Heart right ventricle (tissue), 16 donors: ENCODE measurements around the gene CPLX3. TPM values are rescaled to one million over a fixed set of nuclear protein-coding genes. Genes with fewer than 3 reads are reported as not detected.

ENCODE experiments used
- ATAC-seq, 8 donors: fragments of 200-7000 bp; cut with Tn5 transposase; one replicate each; pipeline ENCODE4 v1.9.1; 2020; ENCODE audit warnings: mild to moderate bottlenecking in 8 of 8, moderate library complexity in 8 of 8, moderate number of reproducible peaks in 1 of 8
- DNase-seq, 2 donors: peaks; one replicate each; pipeline ENCODE4 v3.0.0-alpha.2; 2020
- H3K27ac ChIP-seq, 10 donors: fragments of 200-600 bp; sonication (generic) in 2 of 10; one replicate each; pipeline versions ENCODE4 v1.5.0 to v1.8.0; 2020 to 2022; ENCODE audit warnings: mild to moderate bottlenecking in 3 of 10
- H3K27me3 ChIP-seq, 7 donors: fragments of 200-600 bp; one replicate each; pipeline ENCODE4 v1.8.0; 2021 to 2022; ENCODE audit warnings: mild to moderate bottlenecking in 2 of 7
- H3K36me3 ChIP-seq, 9 donors: fragments of 200-600 bp; sonication (generic) in 1 of 9; one replicate each; pipeline versions ENCODE4 v1.5.0 to v1.8.0; 2020 to 2022; ENCODE audit warnings: mild to moderate bottlenecking in 2 of 9
- H3K4me1 ChIP-seq, 9 donors: fragments of 200-600 bp; sonication (generic) in 1 of 9; one replicate each; pipeline versions ENCODE4 v1.5.0 to v1.8.0; 2020 to 2022; ENCODE audit warnings: mild to moderate bottlenecking in 4 of 9
- H3K4me3 ChIP-seq, 10 donors: fragments of 200-600 bp; sonication (generic) in 2 of 10; one replicate each; pipeline versions ENCODE4 v1.5.0 to v1.8.0; 2020 to 2022; ENCODE audit warnings: mild to moderate bottlenecking in 7 of 10, moderate library complexity in 2 of 10
- H3K9me3 ChIP-seq, 11 donors: fragments of 200-600 bp in 10 of 11; sonication (generic) in 2 of 11; one replicate each; pipeline versions ENCODE4 v1.5.0 to v1.8.0; 2013 to 2022; ENCODE audit warnings: mild to moderate bottlenecking in 2 of 11, control low read depth in 1 of 11, moderate library complexity in 1 of 11
- WGBS, 2 donors: extraction: QIAGEN DNeasy Blood & Tissue Kit; methylation state at CpG; one replicate each; pipeline ENCODE4 v1.1.7; 2013; ENCODE audit warnings: inconsistent platforms in 1 of 2; 5-methylcytosine and 5-hydroxymethylcytosine counted together
- intact Hi-C, 10 donors: fragments of 100-400 bp; cut with DNase I; formaldehyde crosslinking; loops; one replicate each; pipeline versions ENCODE4 v1.11.1 to v1.14.2; 2022
- long read RNA-seq, 3 donors: library from polyadenylated mRNA; unstranded; transcript quantifications; one replicate each; pipeline ENCODE4 v2.0.0, GENCODE V29; 2020 to 2021
- polyA plus RNA-seq, 2 donors: library from polyadenylated mRNA; stranded (reverse); fragments of 200-250 nt; gene quantifications; one replicate each; pipeline ENCODE4 v1.2.3, GENCODE V29; 2013
- total RNA-seq, 10 donors: library from RNA; stranded (reverse); fragmentation: NEBNext Ultra II Directional in 3 of 10; extraction: Animal tissue kit (Norgen Biotek cat#: 25700) in 3 of 10; gene quantifications; one replicate each; pipeline versions ENCODE4 v1.2.1 to v1.2.4, GENCODE V29; 2021 to 2023
- TF ChIP-seq, protein P1 (sequence below), 9 donors: fragments of 200-600 bp; sonication (generic) in 2 of 9; IDR thresholded peaks; one replicate each; pipeline versions ENCODE4 v1.5.0 to v1.8.0; 2021 to 2022; ENCODE audit warnings: antibody characterized with exemption in 9 of 9, mild to moderate bottlenecking in 5 of 9, moderate library complexity in 1 of 9
- donor health status: Arrhythmogenic right ventricular cardiomyopathy.
- donor health status: ischemic (EF 13 %, LVEDD 7.1; RV severe dilation, severe dysfunction).
- donor health status: healthy with polysubstance abuse.
- donor health status: DM: no; HTN: yes; CAD: no.
- donor health status: DM: no; HTN: no; CAD: no.
- donor health status: ischemic (EF 25% LVEDD 6.9; RV normal size, moderate dysfunction).
- donor health status: ischemic (EF 25% LVEDD 5.7; RV mildly dilated, moderate dysfunction).
- donor health status: healthy.
- donor health status: DM: yes; HTN: yes; CAD: no.
- donor health status: Ischemic cardiomyopathy.
- donor health status: ischemic (EF 35%, LVEDD 5.7; RV mildly dilated, moderate dysfunction).
- donor health status: nonischemic (EF 11% LVEDD 7.7; RV severe dilation, severe dysfunction).
- donor health status: DM: yes; HTN: yes; CAD: no.
- donor health status: PGD.
- donor health status: ischemic (EF 29% LVEDD 5.4; RV normal size, mild dysfunction).
- donor health status: nonischemic (EF 23%, LVEDD 6.1; RV moderate dilation, normal function).

The CPLX3 gene, protein sequence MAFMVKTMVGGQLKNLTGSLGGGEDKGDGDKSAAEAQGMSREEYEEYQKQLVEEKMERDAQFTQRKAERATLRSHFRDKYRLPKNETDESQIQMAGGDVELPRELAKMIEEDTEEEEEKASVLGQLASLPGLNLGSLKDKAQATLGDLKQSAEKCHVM
- total RNA-seq (1 to 10 TPM in 7 of 10 donors, under 1 TPM in 2, not detected in 1; 0.64 to 6.1 (median 1.3) TPM), polyA plus RNA-seq (10 to 100 TPM in 1 of 2 donors, under 1 TPM in 1; 0.04 to 14.6 TPM)
- long read RNA-seq, donor 1, partial matches to known transcripts, result 3 of 8 reads
- long read RNA-seq, donor 1, other reads (novel, unspliced or antisense), result 1 of 8 reads
- long read RNA-seq, donor 2, partial matches to known transcripts, result 0 of 1 reads
- long read RNA-seq, donor 2, other reads (novel, unspliced or antisense), result 0 of 1 reads
- long read RNA-seq, donor 3, partial matches to known transcripts, result 0 of 2 reads
- long read RNA-seq, donor 3, other reads (novel, unspliced or antisense), result 2 of 2 reads

DNA sequence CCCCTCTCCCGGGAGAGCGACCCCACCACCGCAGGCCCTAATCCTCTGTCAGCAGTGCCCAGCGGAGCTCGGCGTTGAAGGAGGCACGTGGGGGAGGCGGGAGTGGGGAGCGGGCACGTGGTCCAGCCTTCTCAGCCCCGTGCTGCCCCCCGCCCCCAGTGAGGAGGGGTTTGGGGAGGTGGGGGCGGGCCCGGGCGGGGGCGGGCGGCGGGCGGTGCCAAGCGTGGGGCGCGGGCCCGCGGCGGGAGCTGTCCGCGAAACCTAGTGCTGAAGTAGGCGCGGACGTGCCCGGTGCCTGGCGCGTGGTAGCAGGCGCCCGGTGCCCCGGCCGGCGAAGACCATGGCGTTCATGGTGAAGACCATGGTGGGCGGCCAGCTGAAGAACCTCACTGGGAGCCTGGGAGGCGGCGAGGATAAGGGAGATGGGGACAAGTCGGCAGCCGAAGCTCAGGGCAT is at the start of gene CPLX3:
CPLX3 (plus strand) TSS at position 264 of the 456 bp plus-strand sequence; CDS start at position 341, 77 bp downstream.
- ATAC-seq, result peak; percentile 14 to 53 (median 42)
- peaks cover 0 to 13% (median 4%) of the 10 kb centered on the region in 9 donors for H3K4me1 ChIP-seq
- DNase-seq, result peak in 1 of 2 donors; percentile 38
- intact Hi-C loops, result no loop called here
- no peaks in the 10 kb centered on the region for H3K9me3 ChIP-seq
- peaks cover 0 to 35% (median 28%) of the 10 kb centered on the region in 7 donors for H3K27me3 ChIP-seq
- H3K4me3 ChIP-seq, result no peak within 1 kb of the TSS
- 4% methylated on average over 43 to 44 of the region's 44 CpGs for WGBS, 2 donors
- TF ChIP-seq, protein P1, sequence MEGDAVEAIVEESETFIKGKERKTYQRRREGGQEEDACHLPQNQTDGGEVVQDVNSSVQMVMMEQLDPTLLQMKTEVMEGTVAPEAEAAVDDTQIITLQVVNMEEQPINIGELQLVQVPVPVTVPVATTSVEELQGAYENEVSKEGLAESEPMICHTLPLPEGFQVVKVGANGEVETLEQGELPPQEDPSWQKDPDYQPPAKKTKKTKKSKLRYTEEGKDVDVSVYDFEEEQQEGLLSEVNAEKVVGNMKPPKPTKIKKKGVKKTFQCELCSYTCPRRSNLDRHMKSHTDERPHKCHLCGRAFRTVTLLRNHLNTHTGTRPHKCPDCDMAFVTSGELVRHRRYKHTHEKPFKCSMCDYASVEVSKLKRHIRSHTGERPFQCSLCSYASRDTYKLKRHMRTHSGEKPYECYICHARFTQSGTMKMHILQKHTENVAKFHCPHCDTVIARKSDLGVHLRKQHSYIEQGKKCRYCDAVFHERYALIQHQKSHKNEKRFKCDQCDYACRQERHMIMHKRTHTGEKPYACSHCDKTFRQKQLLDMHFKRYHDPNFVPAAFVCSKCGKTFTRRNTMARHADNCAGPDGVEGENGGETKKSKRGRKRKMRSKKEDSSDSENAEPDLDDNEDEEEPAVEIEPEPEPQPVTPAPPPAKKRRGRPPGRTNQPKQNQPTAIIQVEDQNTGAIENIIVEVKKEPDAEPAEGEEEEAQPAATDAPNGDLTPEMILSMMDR (IDR thresholded peaks at IDR 0.05), result no peak
- H3K27ac ChIP-seq, result no peak within 1 kb of the TSS
- H3K36me3 ChIP-seq, result no peaks in the 10 kb centered on the region

DNA sequence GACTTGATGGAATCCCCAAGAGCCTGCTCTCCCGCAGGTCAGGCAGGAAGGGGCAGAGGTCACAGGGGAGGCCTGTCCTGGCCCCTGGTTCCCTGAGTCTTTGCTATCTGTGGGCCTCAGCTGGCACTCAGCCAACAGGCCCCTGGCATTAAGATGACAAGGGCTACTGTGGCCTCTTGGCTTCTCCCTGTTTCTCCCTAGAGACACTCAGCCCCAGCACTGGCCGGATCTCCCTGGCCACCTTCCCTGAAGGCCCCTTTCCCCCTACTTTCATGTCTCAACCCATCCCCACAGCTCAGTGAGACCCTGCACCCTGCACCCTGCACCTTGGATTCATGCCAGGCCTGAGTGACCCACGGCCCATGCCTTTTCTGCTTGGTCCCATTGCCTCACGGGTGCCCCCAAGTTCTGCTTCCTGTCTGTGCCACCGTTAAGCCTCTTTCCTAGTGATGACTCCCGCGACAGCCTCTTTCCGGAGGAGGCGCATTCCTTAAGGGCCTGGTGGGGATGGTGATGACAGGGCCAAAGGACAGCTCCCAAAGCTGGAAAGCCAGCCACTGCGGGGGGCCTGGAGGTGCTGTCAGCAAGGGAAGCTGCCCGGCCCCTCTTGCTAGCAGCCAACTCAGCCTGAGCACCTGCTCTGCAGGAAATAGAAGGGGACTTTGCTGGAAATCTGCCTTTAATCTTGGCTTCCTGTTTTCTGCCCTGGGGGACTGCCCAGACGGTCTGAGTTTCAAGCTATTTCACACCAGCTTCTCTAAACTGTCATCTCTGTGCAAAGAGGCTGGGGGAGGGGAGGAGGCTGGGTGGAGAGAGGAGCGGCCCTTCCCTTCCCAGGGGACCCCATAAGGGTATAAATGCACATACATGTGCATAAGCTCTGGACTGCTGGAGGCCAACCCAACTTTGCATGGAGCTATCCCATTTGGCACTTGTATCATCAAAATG is 49.3 kb upstream of the CPLX3 start:
- no peak for DNase-seq
- peak overlapping the region in 8 of 10 donors; percentile 19 to 96 (median 37) for H3K27ac ChIP-seq
- intact Hi-C loops, result loop anchor here in 4 of 10 donors (5.0 to 10.0 kb wide), 4 partner anchors 58 to 402 kb away; partner anchors contain the start of gene FAM219B (in 1 of the 4)

DNA sequence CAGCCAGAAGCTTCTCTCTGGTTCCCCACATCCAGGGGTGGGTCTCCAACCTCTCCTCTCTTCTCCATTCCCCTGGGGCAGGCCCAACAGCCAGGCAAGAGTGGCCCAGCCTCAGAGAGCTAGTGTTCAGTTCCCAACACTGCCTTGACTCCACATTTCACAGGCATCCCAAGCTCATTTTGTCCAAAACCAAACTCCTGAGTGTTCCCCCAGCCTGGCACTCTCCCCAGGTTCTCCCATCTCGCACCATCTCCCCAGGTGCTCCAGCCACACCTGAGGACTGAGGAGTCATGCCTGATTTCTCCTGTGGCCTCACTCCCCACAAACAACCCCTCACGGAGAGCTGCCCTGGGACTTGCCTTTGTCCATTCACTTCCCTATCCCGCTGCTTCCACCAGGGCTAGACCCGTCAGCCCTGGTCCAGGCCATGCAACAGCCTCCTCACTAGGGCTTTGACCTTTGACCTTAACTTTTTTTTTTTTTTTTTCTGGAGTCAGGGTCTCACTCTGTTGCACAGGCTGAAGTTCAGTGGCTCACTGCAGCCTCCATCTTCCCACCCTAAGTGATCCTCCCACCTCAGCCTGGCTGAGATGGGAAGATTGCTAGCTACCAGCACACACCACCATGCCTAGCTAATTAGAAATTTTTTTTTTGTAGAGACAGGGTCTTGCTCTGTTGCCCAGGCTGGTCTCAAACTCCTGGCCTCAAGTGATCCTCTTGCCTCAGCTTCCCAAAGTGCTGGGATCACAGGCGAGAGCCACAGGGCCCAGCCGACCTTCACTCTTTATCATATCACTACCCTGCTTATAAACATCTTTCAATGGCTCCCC is 48.4 kb upstream of the CPLX3 start:
- TF ChIP-seq, protein P1 (IDR thresholded peaks at IDR 0.05), result no peak
- Histone ChIP-seq H3K27me3 (no peaks in the 10 kb centered on the region), H3K9me3 (no peaks in the 10 kb centered on the region), H3K36me3 (no peaks in the 10 kb centered on the region), H3K4me3 (no peak overlapping the region), H3K27ac (peak overlapping the region in 3 of 10 donors; percentile 34 to 96 (median 41)), H3K4me1 (peaks cover 17 to 84% (median 37%) of the 10 kb centered on the region in 9 donors)
- DNase-seq (no peak), ATAC-seq (no peak)
- intact Hi-C loops, result loop anchor here in 4 of 10 donors (5.0 to 10.0 kb wide), 4 partner anchors 57 to 403 kb away; partner anchors contain the start of gene FAM219B (in 1 of the 4)
- WGBS, 2 donors, result 87 to 90% methylated on average over 6 of the region's 6 CpGs

More for the DNA sequence above, 49.3 kb upstream of the CPLX3 start:
- peak overlapping the region in 1 of 10 donors; percentile 12 for H3K4me3 ChIP-seq
- peaks cover 15 to 81% (median 33%) of the 10 kb centered on the region in 9 donors for H3K4me1 ChIP-seq
- H3K9me3 ChIP-seq, result no peaks in the 10 kb centered on the region
- ATAC-seq, result peak in 4 of 8 donors; percentile 7 to 31 (median 17)
- 13 to 18% methylated on average over 13 of the region's 13 CpGs for WGBS, 2 donors
- no peaks in the 10 kb centered on the region for H3K27me3 ChIP-seq
- no peaks in the 10 kb centered on the region for H3K36me3 ChIP-seq
- TF ChIP-seq, protein P1 (IDR thresholded peaks at IDR 0.05), result no peak
